Stimulated activated CD8-positive, alpha-beta memory T cell treated with anti-CD3 and anti-CD28 coated beads, Interleukin-7, amount 100 ng/mL, for 48 hours (primary cell): ENCODE data around the gene E2F6.

Experiments
- DNase-seq, 2 donors: peaks; one replicate each; pipeline ENCODE4 v3.0.0-alpha.2; 2020; ENCODE audit warnings: low read depth in 1 of 2; ENCODE audit errors: extremely low read depth in 1 of 2

Gene E2F6

GRCh38 chr2:11396467-11397445 is 69.2 kb downstream of the E2F6 start:
- no peak for DNase-seq

DNA sequence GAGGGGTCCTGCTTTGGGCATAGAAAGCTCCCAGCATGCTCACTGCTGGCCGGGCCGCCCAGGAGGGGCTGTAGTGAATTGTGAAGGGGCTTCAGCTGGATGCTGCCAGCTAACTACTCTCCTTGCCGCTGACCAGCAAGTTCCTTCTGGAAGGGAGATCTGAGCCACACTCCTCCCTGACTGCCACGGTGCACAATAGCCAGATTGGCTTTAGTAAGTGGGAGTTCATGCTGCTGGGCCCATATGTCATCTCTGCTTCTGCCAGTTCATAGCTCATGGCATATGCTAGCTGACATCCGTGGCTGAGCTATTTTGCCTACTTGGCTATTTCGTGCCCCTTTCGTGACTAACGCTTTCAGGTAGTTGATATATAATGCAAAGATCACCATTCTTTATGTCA is 69.9 kb downstream of the E2F6 start:
- no peak for DNase-seq

- DNase-seq, result no peak
Observed at GRCh38 chr2:11395389-11395788, 70.6 kb downstream of the E2F6 start.
